Subcutaneous adipose tissue (tissue), 4 donors: ENCODE measurements around the gene ROBO1. TPM values are rescaled to one million over a fixed set of nuclear protein-coding genes. Genes with fewer than 3 reads are reported as not detected.

ENCODE experiments used
- total RNA-seq, 4 donors: library from RNA; depleted of rRNA; stranded (reverse); fragments of >200 nt; gene quantifications; one replicate each; pipeline ENCODE4 v1.1.0, GENCODE V29; 2016
- TF ChIP-seq, protein P1 (sequence below): fragments of 450-650 bp; IDR thresholded peaks from one replicate; pipeline ENCODE4 v1.5.1; 2016; ENCODE audit warnings: low read depth, mild to moderate bottlenecking, control low read depth, antibody characterized with exemption, moderate library complexity

Gene ROBO1
- total RNA-seq, 4 donors from 2014 or later, result 26.6 to 34.0 (median 30.8) TPM

DNA sequence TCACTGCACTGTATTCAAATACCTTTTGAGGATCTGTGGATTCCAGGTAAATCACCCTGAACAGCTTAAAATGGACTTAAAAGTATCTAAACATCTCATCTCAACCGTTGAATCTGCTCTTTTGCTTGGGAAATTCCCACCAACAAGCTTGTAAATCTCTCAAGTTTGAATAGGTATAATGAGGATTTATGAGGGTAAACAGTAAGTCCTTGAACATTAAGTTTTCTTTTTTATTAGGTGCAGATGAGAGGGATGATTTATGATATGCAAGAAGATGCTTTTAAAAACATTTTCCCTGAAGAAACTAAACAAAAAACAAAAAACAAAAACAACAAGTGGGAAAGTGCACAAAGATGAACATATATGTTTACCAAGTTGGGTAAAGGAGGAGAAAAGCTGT is 290.6 kb downstream of the ROBO1 start:
- TF ChIP-seq, protein P1, sequence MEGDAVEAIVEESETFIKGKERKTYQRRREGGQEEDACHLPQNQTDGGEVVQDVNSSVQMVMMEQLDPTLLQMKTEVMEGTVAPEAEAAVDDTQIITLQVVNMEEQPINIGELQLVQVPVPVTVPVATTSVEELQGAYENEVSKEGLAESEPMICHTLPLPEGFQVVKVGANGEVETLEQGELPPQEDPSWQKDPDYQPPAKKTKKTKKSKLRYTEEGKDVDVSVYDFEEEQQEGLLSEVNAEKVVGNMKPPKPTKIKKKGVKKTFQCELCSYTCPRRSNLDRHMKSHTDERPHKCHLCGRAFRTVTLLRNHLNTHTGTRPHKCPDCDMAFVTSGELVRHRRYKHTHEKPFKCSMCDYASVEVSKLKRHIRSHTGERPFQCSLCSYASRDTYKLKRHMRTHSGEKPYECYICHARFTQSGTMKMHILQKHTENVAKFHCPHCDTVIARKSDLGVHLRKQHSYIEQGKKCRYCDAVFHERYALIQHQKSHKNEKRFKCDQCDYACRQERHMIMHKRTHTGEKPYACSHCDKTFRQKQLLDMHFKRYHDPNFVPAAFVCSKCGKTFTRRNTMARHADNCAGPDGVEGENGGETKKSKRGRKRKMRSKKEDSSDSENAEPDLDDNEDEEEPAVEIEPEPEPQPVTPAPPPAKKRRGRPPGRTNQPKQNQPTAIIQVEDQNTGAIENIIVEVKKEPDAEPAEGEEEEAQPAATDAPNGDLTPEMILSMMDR, result no peak

DNA sequence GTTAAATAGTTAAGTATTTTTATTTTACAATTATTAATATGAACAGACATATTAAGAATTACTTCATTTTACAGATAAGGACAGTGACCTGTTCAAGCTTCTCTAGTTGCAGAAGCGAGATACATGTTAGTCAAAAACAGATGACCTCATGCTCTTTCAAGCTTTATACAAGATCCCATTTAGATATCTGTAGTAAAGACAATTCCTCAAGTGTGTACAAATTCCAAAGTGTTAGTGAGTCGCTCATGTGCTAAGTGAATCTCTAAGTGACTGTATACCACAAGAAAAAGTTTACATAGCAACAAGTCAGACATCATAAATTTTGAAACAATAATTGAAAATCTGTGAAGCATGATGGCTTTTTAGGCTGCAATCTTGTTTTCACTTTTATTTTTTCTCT is 293.8 kb downstream of the ROBO1 start:
- TF ChIP-seq, protein P1, result no peak

DNA sequence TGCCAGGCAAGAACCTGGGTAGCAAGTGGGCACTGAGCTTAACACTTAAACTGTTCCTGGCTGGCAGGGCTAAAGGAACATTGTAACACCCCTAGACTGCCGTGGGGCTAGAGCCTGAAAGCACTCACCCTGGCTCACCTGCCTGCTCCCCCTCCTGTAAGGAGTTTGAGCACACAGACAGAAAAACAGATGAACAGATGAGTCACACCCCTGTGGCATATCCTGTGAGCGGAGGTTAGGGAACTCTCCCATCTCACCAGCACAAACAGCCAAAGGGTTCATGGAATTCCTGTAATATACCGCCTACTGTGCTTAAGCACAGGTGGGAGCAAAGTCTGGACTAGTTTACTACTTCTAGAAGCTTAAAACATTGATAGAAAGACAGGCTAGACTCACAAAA is 300.1 kb downstream of the ROBO1 start:
- TF ChIP-seq, protein P1, result no peak

DNA sequence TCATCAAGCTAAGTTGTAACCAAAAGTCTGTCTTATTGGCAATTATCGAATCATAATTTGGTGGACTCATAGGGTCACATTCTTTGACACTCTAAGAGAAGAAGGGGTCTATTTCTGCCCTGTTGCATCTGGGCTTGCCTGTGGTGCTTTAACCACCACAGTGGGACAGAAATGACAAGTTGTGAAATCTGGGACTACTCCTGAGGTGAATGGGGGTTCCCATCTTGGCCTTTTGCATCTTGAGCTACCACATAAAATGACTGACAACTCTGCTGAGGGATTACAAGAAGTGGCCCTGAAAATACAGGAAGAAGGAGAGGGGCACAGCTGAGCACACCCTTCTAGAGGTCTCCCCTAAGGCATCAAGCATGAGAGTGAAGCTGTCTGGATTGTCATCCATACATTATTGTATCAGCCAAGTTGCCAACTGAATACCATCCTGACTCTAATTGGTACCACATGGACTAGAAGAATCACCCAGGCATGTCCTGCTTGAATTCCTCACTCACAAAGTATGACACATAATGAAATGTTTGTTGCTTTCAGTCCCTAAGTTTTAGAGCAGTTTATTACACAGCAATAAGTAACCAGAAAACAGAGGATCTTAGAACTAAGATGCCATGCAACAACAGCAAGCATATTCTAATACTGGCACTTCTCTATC is 306.5 kb downstream of the ROBO1 start:
- TF ChIP-seq, protein P1, result no peak

DNA sequence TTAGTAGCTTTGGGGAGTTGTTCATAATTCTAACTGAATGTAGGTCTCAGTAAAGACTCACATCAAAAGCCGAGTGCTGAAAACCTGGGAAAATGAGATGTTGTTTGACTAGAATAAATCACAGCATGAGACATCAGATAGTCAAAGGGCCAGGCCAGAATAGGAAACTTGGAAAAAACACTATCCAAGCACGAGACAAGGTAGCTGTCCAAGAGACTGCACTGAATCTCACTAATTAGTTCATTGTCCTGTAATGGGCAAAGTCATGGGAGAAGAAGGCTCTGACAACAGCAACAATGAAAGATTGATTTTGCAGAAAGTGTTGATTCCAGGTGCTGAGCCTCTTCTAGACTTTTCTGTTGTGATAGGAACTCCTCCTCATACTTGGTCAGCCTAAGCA is 314.2 kb downstream of the ROBO1 start:
- TF ChIP-seq, protein P1, result no peak

DNA sequence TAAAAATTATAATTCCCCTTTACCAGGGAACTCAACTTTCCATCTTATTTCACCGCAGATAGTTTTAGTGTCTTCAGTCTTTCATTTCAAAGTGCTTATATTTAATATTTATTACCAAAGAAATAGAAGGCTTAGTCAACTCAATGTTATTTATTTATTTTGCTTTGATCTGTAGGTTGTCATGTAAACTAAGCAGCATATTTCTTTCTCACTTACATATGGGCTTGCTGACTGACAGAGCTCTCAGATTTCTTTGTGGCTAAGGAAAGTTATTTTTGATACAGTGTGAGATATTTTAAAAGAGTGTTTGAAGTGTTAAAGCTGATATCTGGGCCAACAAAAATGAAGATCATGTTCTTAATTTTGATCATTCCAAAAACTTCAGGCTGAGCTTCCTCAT is 331.4 kb downstream of the ROBO1 start:
- TF ChIP-seq, protein P1, result no peak

DNA sequence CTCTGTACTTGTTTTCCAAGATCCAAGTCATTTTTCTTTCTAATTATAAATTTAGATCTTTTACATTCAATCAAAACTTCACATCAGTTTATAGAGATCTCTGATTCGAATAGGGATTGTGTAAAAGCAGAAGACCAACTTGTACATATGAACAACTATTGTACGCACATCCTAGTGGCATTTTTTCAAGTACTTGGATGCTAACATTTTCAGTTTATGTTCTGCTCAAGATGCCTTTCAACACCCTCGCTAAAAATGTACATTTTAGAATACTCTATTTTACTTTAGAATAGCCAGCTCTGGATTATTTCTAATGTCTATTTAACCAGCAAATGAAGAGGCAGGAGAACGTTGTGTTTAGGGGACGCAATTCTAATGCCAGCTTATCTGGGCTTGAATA is 340.7 kb downstream of the ROBO1 start:
- TF ChIP-seq, protein P1, result no peak
